ENCODE data around the gene RHOU.
"Not testable (repeated sequence)": the region's sequence is repeated elsewhere in the genome, so short reads cannot be mapped to it uniquely, and the experiment has no call there.

The RHOU gene

DNA sequence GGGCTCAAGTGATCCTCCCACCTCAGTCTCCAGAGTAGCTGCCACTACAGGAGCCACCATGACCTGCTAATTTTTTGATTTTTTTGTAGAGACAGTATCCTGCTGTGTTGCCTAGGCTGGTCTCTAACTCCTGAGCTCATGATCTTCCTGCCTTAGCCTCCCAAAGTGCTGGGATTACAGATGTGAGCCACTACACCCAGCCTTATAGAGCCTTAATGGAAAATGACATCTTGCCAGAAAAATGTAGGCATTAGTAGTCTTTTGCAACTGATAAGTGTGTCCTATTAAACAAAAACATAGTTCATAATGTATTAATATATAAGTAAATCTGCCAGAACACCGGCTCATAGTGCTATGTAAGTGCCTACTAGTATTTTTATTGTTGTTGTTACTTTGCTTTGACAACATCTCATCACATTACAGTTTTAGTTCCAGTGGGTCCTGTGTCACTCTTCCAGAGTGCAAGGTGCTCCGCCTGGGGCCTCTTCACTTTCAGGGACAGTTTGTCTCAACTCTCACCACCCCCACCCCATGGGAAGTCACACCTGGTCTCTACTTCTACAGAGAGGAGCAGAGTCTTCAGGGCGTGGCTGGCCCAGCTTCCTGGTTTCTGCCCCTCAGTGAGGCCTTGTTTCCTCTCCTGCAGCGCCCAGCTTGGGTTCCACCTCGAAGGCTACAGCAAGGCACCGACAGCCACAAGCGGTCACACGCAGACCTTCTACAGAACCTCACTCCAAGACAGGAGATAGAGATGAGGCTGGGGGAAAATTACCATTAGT is 30.1 kb downstream of the RHOU start:
- H3K27me3 ChIP-seq (ENCODE audit: control insufficient read depth, insufficient read depth, low read length) = no peaks in the 10 kb centered on the region

DNA sequence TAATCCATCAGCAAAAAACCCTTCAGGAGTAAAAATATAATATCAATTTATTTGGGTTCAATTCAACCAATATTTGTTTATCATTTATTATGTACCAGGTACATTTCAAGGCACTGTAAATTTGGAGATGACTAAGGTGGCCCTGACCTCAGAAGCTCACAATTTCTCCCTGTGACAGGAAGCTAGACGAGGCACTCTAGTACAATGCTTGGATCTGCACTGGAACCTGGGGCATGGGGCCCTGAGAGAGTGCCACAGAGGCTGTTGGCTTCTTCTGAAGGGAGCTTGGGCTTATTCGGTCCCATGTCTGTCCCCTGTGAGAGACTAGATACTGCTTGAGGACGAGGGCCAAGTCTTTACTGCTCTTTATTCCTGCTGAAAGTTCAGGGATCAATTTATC is 31.5 kb downstream of the RHOU start:
- Histone ChIP-seq H3K4me3 (ENCODE audit: low read length) (no peak overlapping the region), H3K36me3 (ENCODE audit: control insufficient read depth, low read depth, low read length) (no peaks in the 10 kb centered on the region), H3K9me3 (ENCODE audit: control insufficient read depth, low read depth, low read length) (no peaks in the 10 kb centered on the region), H3K4me1 (ENCODE audit: control insufficient read depth, low read depth, low read length) (no peaks in the 10 kb centered on the region), H3K9ac (ENCODE audit: low read length) (no peak overlapping the region), H3K27ac (ENCODE audit: low read length) (no peak overlapping the region), H3K27me3 (ENCODE audit: control insufficient read depth, insufficient read depth, low read length) (no peaks in the 10 kb centered on the region)

More for the DNA sequence above, 30.1 kb downstream of the RHOU start:
- Histone ChIP-seq H3K9ac (ENCODE audit: low read length) (no peak overlapping the region), H3K36me3 (ENCODE audit: control insufficient read depth, low read depth, low read length) (no peaks in the 10 kb centered on the region), H3K9me3 (ENCODE audit: control insufficient read depth, low read depth, low read length) (no peaks in the 10 kb centered on the region), H3K4me3 (ENCODE audit: low read length) (no peak overlapping the region), H3K4me1 (ENCODE audit: control insufficient read depth, low read depth, low read length) (no peaks in the 10 kb centered on the region), H3K27ac (ENCODE audit: low read length) (no peak overlapping the region)

DNA sequence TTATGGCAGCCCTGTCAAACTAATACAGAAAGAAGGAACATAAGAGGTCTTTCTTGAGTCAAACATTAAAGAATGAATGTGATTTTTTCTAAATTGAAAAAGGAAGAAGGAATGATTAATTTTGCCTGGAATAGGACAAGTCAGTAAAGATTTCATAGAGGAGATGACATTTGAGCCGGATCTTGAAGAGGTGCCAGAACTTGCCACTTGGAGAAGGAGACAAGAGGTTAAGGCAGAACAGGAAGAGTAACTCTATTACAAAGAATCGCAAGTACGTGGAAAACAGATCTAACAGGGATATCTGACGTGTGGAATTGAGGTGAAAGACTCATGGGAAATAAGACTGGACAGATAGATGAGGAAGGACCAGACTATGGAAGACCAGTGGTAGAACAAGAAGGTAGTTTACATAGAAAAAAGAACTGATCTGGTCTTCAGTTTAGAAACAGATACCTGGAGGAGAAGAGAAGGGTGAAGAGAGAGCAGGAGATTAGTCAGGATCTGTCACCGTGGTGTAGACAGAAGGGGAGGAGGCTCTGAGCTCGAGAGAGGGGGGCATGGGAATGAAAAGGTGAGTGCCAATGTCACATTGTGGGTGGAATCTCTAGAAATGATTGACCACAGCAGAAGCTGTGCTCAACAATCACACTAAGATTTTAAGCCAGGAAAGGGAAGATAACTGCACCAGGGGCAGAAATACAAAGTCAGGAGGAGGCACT is 32.5 kb downstream of the RHOU start:
- Histone ChIP-seq H3K9me3 (ENCODE audit: control insufficient read depth, low read depth, low read length) (no peaks in the 10 kb centered on the region), H3K4me3 (ENCODE audit: low read length) (no peak overlapping the region), H3K4me1 (ENCODE audit: control insufficient read depth, low read depth, low read length) (no peaks in the 10 kb centered on the region), H3K27ac (ENCODE audit: low read length) (no peak overlapping the region), H3K36me3 (ENCODE audit: control insufficient read depth, low read depth, low read length) (no peaks in the 10 kb centered on the region), H3K27me3 (ENCODE audit: control insufficient read depth, insufficient read depth, low read length) (no peaks in the 10 kb centered on the region), H3K9ac (ENCODE audit: low read length) (no peak overlapping the region)

DNA sequence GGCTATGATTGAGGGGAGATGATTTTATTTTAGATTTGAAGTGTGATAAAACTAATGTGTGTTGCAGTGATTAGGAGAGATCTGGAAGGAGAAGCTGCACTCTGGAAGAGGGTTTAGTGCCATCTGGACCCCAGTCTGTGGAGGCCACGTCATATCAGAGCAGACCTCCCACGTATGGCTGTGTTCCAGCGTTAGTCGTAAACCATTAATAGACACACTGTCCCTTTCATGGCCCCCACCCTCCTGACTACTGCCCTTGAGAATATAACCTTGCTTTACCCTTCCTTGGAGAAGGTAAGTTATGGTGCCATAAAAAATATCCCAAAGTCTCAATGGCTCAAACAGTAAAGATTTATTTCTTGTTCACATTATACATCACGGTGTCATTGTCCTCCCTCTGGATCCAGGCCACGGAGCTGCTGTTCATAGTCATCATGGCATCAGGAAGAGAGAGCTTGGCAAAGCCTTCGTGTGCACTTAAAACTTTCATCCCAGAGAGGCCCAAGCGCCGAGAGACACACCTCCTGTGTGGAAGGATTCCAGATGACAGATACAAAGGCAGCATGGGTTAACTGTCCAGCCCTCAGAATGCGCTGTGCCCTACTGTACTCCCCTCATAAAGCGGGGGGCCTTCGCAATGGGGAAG is 33.2 kb downstream of the RHOU start:
- H3K27me3 ChIP-seq (ENCODE audit: control insufficient read depth, insufficient read depth, low read length) = no peaks in the 10 kb centered on the region
- H3K4me1 ChIP-seq (ENCODE audit: control insufficient read depth, low read depth, low read length) = no peaks in the 10 kb centered on the region
- H3K9me3 ChIP-seq (ENCODE audit: control insufficient read depth, low read depth, low read length) = no peaks in the 10 kb centered on the region
- H3K36me3 ChIP-seq (ENCODE audit: control insufficient read depth, low read depth, low read length) = no peaks in the 10 kb centered on the region
- no peak overlapping the region for H3K4me3 ChIP-seq (ENCODE audit: low read length)
- no peak overlapping the region for H3K27ac ChIP-seq (ENCODE audit: low read length)
- H3K9ac ChIP-seq (ENCODE audit: low read length) = no peak overlapping the region

DNA sequence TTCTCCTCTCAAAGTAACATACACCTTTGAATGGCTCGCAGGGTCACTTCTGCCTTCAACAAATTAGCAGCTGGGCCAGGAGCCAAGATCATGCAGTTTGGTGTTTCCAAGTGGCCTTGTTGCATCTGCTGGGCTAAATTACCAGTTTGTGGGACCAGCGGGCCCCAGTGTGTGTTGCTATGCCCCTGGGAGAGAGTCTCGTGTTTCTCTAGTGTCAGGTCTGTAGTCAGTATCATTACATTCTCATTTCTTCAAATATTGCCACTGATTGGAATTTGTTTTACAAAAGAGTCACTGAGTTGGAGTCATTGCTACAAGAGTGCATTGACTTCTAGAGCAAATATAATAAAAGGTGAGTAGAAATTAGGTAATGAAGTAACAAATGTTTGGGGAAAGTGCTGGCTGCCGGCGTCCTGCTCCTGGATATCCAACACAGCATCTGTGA is 35.5 kb downstream of the RHOU start:
- H3K27me3 ChIP-seq (ENCODE audit: control insufficient read depth, insufficient read depth, low read length) = no peaks in the 10 kb centered on the region
- no peak overlapping the region for H3K9ac ChIP-seq (ENCODE audit: low read length)
- no peak overlapping the region for H3K4me3 ChIP-seq (ENCODE audit: low read length)
- H3K4me1 ChIP-seq (ENCODE audit: control insufficient read depth, low read depth, low read length) = no peaks in the 10 kb centered on the region
- no peaks in the 10 kb centered on the region for H3K9me3 ChIP-seq (ENCODE audit: control insufficient read depth, low read depth, low read length)
- H3K36me3 ChIP-seq (ENCODE audit: control insufficient read depth, low read depth, low read length) = no peaks in the 10 kb centered on the region
- no peak overlapping the region for H3K27ac ChIP-seq (ENCODE audit: low read length)

DNA sequence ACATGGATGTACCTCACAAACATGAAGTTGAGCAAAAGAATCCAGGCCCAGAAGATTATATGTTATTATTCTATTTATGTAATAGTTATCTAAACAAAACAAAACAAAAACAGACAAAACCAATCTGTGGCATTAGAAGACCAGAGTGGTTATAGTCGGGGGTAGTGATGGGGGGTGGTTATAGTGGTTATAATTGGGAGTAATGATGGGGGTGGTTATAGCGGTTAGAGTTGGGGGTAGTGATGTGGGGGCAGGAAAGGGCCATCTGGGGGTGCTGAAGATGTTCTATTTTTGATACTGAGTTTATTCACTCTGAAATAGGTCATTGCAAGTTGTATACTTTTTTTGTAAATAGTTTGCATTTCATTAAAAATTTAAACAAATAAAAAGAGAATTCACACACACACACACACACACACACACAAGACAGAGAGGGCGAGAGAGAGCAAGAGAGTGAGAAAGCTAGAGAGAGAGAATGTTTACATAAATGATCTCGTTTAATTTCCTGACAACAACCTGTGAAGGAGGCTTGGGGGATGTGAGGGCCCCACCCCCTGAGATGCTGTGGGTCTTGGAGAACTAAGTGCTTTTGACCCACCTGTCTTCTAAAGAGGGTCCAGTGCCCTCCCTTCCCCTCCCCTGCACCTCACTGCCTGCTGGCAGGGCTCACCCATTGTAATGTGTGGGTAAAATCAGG is 37.4 kb downstream of the RHOU start:
- Histone ChIP-seq H3K36me3 (ENCODE audit: control insufficient read depth, low read depth, low read length) (no peaks in the 10 kb centered on the region), H3K27me3 (ENCODE audit: control insufficient read depth, insufficient read depth, low read length) (no peaks in the 10 kb centered on the region), H3K27ac (ENCODE audit: low read length) (no peak overlapping the region), H3K4me3 (ENCODE audit: low read length) (no peak overlapping the region), H3K4me1 (ENCODE audit: control insufficient read depth, low read depth, low read length) (no peaks in the 10 kb centered on the region), H3K9ac (ENCODE audit: low read length) (no peak overlapping the region), H3K9me3 (ENCODE audit: control insufficient read depth, low read depth, low read length) (no peaks in the 10 kb centered on the region)

DNA sequence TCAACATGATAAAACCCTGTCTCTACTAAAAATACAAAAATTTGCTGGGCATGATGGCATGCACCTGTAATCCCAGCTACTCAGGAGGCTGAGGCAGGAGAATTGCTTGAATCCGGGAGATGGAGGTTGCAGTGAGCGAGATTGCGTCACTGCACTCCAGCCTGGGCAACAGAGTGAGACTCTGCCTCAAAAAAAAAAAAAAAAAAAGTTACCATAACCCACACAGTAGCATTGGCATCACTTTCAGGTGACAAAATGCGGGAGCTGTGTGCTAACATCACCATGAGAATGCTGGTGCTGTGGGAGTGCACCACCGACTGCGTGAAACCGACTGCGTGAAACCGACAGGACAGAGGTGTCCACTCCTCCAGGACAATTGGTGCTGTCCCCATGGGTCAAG is 40.7 kb downstream of the RHOU start:
- not testable (repeated sequence) for H3K9me3 ChIP-seq (ENCODE audit: control insufficient read depth, low read depth, low read length); H3K4me1 ChIP-seq (ENCODE audit: control insufficient read depth, low read depth, low read length); H3K36me3 ChIP-seq (ENCODE audit: control insufficient read depth, low read depth, low read length); H3K27me3 ChIP-seq (ENCODE audit: control insufficient read depth, insufficient read depth, low read length); H3K4me3 ChIP-seq (ENCODE audit: low read length); H3K9ac ChIP-seq (ENCODE audit: low read length); H3K27ac ChIP-seq (ENCODE audit: low read length)

DNA sequence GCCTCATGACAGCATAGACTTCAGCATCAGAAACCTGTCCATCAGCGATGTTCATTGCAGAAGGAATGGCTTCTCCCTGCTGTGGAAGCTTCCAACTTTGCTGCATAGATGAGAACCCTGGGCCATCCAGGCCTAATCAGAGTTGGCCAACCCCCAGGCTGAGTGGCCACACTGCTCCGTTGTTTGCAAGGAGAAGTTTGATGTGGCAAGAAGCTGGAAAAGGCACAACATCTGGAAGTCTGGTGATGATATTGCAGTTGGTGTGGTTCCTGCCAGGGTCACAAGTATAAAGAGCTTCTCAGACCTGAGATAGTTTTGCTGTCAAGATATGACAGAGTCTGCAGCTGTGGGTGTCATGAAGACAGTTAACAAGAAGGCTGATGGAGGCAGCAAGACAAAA is 41.2 kb downstream of the RHOU start:
- H3K4me3 ChIP-seq (ENCODE audit: low read length) = no peak overlapping the region
- no peaks in the 10 kb centered on the region for H3K9me3 ChIP-seq (ENCODE audit: control insufficient read depth, low read depth, low read length)
- no peaks in the 10 kb centered on the region for H3K36me3 ChIP-seq (ENCODE audit: control insufficient read depth, low read depth, low read length)
- H3K27me3 ChIP-seq (ENCODE audit: control insufficient read depth, insufficient read depth, low read length) = no peaks in the 10 kb centered on the region
- no peak overlapping the region for H3K9ac ChIP-seq (ENCODE audit: low read length)
- H3K27ac ChIP-seq (ENCODE audit: low read length) = no peak overlapping the region
- no peaks in the 10 kb centered on the region for H3K4me1 ChIP-seq (ENCODE audit: control insufficient read depth, low read depth, low read length)

DNA sequence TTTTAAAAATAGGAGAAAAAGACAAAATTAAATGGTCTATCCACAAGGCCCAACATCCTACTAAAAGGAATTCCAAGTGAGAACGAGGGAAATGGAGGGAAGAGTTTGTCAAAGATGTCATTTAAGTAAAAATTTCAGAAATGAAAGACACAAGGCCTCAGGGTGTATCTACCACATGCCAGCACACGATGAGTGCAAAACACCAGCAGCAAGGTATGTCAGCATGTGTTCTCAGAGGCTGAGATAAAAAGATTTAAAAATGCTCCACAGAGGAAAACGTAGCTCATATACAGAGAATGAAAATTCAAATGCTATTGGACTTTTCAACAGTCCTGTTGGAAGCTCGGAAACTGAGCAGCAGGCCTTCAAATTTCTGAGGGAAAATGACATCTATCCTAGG is 42.0 kb downstream of the RHOU start:
- Histone ChIP-seq H3K36me3 (ENCODE audit: control insufficient read depth, low read depth, low read length) (no peaks in the 10 kb centered on the region), H3K27me3 (ENCODE audit: control insufficient read depth, insufficient read depth, low read length) (no peaks in the 10 kb centered on the region), H3K9me3 (ENCODE audit: control insufficient read depth, low read depth, low read length) (no peaks in the 10 kb centered on the region), H3K27ac (ENCODE audit: low read length) (no peak overlapping the region), H3K4me1 (ENCODE audit: control insufficient read depth, low read depth, low read length) (no peaks in the 10 kb centered on the region), H3K4me3 (ENCODE audit: low read length) (no peak overlapping the region), H3K9ac (ENCODE audit: low read length) (no peak overlapping the region)

DNA sequence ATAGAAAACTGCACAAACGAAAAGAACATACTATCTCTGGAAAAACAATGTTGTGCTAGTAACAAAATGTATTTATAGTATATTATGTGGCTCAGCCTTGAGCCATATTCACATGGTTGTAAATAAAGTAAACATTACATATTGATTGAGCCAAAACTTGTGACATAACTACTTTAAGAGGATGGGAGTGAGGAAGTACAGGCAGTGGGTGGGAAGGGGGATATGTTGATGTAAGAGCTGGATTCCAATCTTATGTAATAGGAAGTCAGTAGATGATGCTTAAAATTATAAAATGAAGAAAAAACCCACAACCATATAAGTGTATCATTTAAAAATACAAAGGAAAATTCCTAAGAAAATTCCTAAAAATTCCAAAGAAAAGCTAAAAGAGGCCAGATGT is 42.7 kb downstream of the RHOU start:
- H3K4me3 ChIP-seq (ENCODE audit: low read length) = no peak overlapping the region
- H3K27ac ChIP-seq (ENCODE audit: low read length) = no peak overlapping the region
- no peak overlapping the region for H3K9ac ChIP-seq (ENCODE audit: low read length)
- H3K9me3 ChIP-seq (ENCODE audit: control insufficient read depth, low read depth, low read length) = no peaks in the 10 kb centered on the region
- no peaks in the 10 kb centered on the region for H3K36me3 ChIP-seq (ENCODE audit: control insufficient read depth, low read depth, low read length)
- H3K4me1 ChIP-seq (ENCODE audit: control insufficient read depth, low read depth, low read length) = no peaks in the 10 kb centered on the region
- no peaks in the 10 kb centered on the region for H3K27me3 ChIP-seq (ENCODE audit: control insufficient read depth, insufficient read depth, low read length)

DNA sequence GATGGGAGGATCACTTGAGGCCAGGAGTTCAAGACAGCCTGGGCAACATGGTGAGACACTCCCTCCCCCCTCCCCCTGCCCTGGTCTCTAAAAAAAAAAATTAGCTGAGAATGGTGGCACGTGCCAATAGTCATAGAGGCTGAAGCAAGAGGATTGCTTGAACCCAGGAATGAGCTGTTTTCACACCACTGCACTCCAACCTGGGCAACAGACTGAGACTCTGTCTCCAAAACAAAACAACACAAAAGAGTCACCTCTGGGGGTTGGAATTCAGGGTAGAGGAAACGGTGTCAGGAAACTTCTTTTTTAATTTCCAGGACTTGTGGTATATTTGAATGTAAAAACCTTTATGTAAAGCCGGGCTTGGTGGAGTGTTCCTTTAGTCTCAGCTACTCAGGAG is 43.2 kb downstream of the RHOU start:
- no peaks in the 10 kb centered on the region for H3K36me3 ChIP-seq (ENCODE audit: control insufficient read depth, low read depth, low read length)
- no peaks in the 10 kb centered on the region for H3K9me3 ChIP-seq (ENCODE audit: control insufficient read depth, low read depth, low read length)
- no peak overlapping the region for H3K4me3 ChIP-seq (ENCODE audit: low read length)
- no peak overlapping the region for H3K27ac ChIP-seq (ENCODE audit: low read length)
- H3K4me1 ChIP-seq (ENCODE audit: control insufficient read depth, low read depth, low read length) = no peaks in the 10 kb centered on the region
- H3K9ac ChIP-seq (ENCODE audit: low read length) = no peak overlapping the region
- H3K27me3 ChIP-seq (ENCODE audit: control insufficient read depth, insufficient read depth, low read length) = no peaks in the 10 kb centered on the region

Measured in iPS-18a (cell line).